ENCODE results near the gene ATAD2B. TPM values are rescaled to one million over a fixed set of nuclear protein-coding genes. Genes with fewer than 3 reads are reported as not detected.

ATAD2B gene
- total RNA-seq, 4 donors from 2014 or later = 28.8 to 81.9 (median 31.8) TPM

GRCh38 chr2:23772684-23773083, 154.2 kb downstream of the ATAD2B start:
- TF ChIP-seq POLR2A (IDR thresholded peaks at IDR 0.05) (no peak), CTCF (IDR thresholded peaks at IDR 0.05) (no peak)
- DNase-seq (ENCODE audit: low spot score in 2 of 2) = no peak
- Histone ChIP-seq H3K4me3 (no peak overlapping the region), H3K4me1 (no peaks in the 10 kb centered on the region), H3K36me3 (peaks cover 38% of the 10 kb centered on the region), H3K27ac (no peak overlapping the region), H3K27me3 (no peaks in the 10 kb centered on the region), H3K9me3 (no peaks in the 10 kb centered on the region)
- WGBS = over 99% methylated on average over 7 of the region's 7 CpGs

- 76% methylated on average over 1 of the region's 1 CpG for WGBS
- Histone ChIP-seq H3K4me1 (no peaks in the 10 kb centered on the region), H3K27me3 (no peaks in the 10 kb centered on the region), H3K27ac (no peak overlapping the region), H3K4me3 (no peak overlapping the region), H3K36me3 (peaks cover 38% of the 10 kb centered on the region), H3K9me3 (no peaks in the 10 kb centered on the region)
- no peak for TF ChIP-seq POLR2A (IDR thresholded peaks at IDR 0.05)
- TF ChIP-seq EP300 (IDR thresholded peaks at IDR 0.05) = no peak
- TF ChIP-seq POLR2AphosphoS5 (IDR thresholded peaks at IDR 0.05) = no peak
- no peak for TF ChIP-seq CTCF (IDR thresholded peaks at IDR 0.05)
- no peak for DNase-seq (ENCODE audit: low spot score in 2 of 2)
Measured at GRCh38 chr2:23772056-23772455, 154.9 kb downstream of the ATAD2B start.

- Histone ChIP-seq H3K36me3 (peaks cover 39% of the 10 kb centered on the region), H3K9me3 (no peaks in the 10 kb centered on the region), H3K4me3 (no peak overlapping the region), H3K27ac (no peak overlapping the region), H3K27me3 (no peaks in the 10 kb centered on the region), H3K4me1 (no peaks in the 10 kb centered on the region)
- DNase-seq (ENCODE audit: low spot score in 2 of 2) = no peak
- WGBS = 93% methylated on average over 5 of the region's 5 CpGs
- TF ChIP-seq EP300 (IDR thresholded peaks at IDR 0.05) (no peak), POLR2AphosphoS5 (IDR thresholded peaks at IDR 0.05) (no peak), CTCF (IDR thresholded peaks at IDR 0.05) (no peak), POLR2A (IDR thresholded peaks at IDR 0.05) (no peak)
Measured at GRCh38 chr2:23769364-23769763, 157.6 kb downstream of the ATAD2B start.

GRCh38 chr2:23767876-23768621, 158.9 kb downstream of the ATAD2B start:
- TF ChIP-seq CTCF (IDR thresholded peaks at IDR 0.05) = no peak
- TF ChIP-seq EP300 (IDR thresholded peaks at IDR 0.05) = no peak
- TF ChIP-seq POLR2AphosphoS5 (IDR thresholded peaks at IDR 0.05) = no peak
- no peak for TF ChIP-seq POLR2A (IDR thresholded peaks at IDR 0.05)
- H3K4me3 ChIP-seq = no peak overlapping the region
- H3K9me3 ChIP-seq = no peaks in the 10 kb centered on the region
- WGBS = 70% methylated on average over 5 of the region's 5 CpGs
- no peaks in the 10 kb centered on the region for H3K4me1 ChIP-seq
- H3K27ac ChIP-seq = no peak overlapping the region
- H3K27me3 ChIP-seq = no peaks in the 10 kb centered on the region
- no peak for DNase-seq (ENCODE audit: low spot score in 2 of 2)
- peaks cover 30% of the 10 kb centered on the region for H3K36me3 ChIP-seq

GRCh38 chr2:23762141-23762540, 164.8 kb downstream of the ATAD2B start:
- Histone ChIP-seq H3K9me3 (no peaks in the 10 kb centered on the region), H3K4me1 (no peaks in the 10 kb centered on the region), H3K4me3 (no peak overlapping the region), H3K36me3 (peaks cover 12% of the 10 kb centered on the region), H3K27ac (no peak overlapping the region), H3K27me3 (no peaks in the 10 kb centered on the region)
- TF ChIP-seq CTCF (IDR thresholded peaks at IDR 0.05) = no peak
- no peak for TF ChIP-seq EP300 (IDR thresholded peaks at IDR 0.05)
- no peak for TF ChIP-seq POLR2AphosphoS5 (IDR thresholded peaks at IDR 0.05)
- 61% methylated on average over 3 of the region's 3 CpGs for WGBS
- DNase-seq (ENCODE audit: low spot score in 2 of 2) = no peak
